ENCODE results near the gene MCRIP1. TPM values are rescaled to one million over a fixed set of nuclear protein-coding genes. Genes with fewer than 3 reads are reported as not detected.

Gene MCRIP1
- polyA plus RNA-seq, 1 donor (not counting 4 experiments of a cell fraction or from before 2014, with no cell fraction given), result 17.7 TPM

- no peak within 1 kb of the TSS for H2AFZ ChIP-seq (ENCODE audit: control insufficient read depth, low read length)
- FAIRE-seq, result no peak
- H3K9me1 ChIP-seq (ENCODE audit: control insufficient read depth, extremely low read depth, insufficient read depth, low read length), result no peaks in the 10 kb centered on the region
- no peak for DNase-seq (ENCODE audit: low read depth, low spot score)
- H3K4me2 ChIP-seq (ENCODE audit: control insufficient read depth, extremely low read depth, insufficient read depth, low read depth, low read length), result no peak within 1 kb of the TSS
- H3K36me3 ChIP-seq (ENCODE audit: control insufficient read depth in 2 of 2, extremely low read depth in 1 of 2, insufficient read depth in 2 of 2, low read length in 2 of 2), result no peaks in the 10 kb centered on the region
- no peak within 1 kb of the TSS for H3K27ac ChIP-seq (ENCODE audit: control insufficient read depth, insufficient read depth, low read length)
- H3K9me3 ChIP-seq (ENCODE audit: control insufficient read depth, low read depth, low read length), result no peaks in the 10 kb centered on the region
- TF ChIP-seq, protein P1, sequence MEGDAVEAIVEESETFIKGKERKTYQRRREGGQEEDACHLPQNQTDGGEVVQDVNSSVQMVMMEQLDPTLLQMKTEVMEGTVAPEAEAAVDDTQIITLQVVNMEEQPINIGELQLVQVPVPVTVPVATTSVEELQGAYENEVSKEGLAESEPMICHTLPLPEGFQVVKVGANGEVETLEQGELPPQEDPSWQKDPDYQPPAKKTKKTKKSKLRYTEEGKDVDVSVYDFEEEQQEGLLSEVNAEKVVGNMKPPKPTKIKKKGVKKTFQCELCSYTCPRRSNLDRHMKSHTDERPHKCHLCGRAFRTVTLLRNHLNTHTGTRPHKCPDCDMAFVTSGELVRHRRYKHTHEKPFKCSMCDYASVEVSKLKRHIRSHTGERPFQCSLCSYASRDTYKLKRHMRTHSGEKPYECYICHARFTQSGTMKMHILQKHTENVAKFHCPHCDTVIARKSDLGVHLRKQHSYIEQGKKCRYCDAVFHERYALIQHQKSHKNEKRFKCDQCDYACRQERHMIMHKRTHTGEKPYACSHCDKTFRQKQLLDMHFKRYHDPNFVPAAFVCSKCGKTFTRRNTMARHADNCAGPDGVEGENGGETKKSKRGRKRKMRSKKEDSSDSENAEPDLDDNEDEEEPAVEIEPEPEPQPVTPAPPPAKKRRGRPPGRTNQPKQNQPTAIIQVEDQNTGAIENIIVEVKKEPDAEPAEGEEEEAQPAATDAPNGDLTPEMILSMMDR (optimal IDR thresholded peaks at IDR 0.05 in 1 of 3, IDR thresholded peaks at IDR 0.05 in 1 of 3, conservative IDR thresholded peaks at IDR 0.05 in 1 of 3; ENCODE audit: extremely low read depth in 1 of 3, insufficient read depth in 2 of 3, low read length in 3 of 3), result no peak
- TF ChIP-seq EZH2 (IDR thresholded peaks at IDR 0.05; ENCODE audit: low read length), result no peak
- H3K4me1 ChIP-seq (ENCODE audit: control insufficient read depth, extremely low read depth, insufficient read depth, low read length), result no peaks in the 10 kb centered on the region
- no peak within 1 kb of the TSS for H3K4me3 ChIP-seq (ENCODE audit: control insufficient read depth in 2 of 3, extremely low read depth in 1 of 3, insufficient read depth in 2 of 3, low read depth in 1 of 3, low read length in 3 of 3)
- no peak within 1 kb of the TSS for H3K9ac ChIP-seq (ENCODE audit: control insufficient read depth, extremely low read depth, insufficient read depth, low read length)
- no peaks in the 10 kb centered on the region for H4K20me1 ChIP-seq (ENCODE audit: control insufficient read depth, extremely low read depth, insufficient read depth, low read length)
- no peaks in the 10 kb centered on the region for H3K79me2 ChIP-seq (ENCODE audit: control insufficient read depth, insufficient read depth, low read length)
- peaks cover 81% of the 10 kb centered on the region for H3K27me3 ChIP-seq (ENCODE audit: control insufficient read depth, extremely low read depth, insufficient read depth, low read length)
- dilution Hi-C loops (cut with MboI; ENCODE audit: extremely low pct_ligation_motif_present, low sequenced_read_pairs), result no loop called here
These were observed 29.1 kb downstream of the MCRIP1 start, which contains the start of gene GCGR for GRCh38 chr17:81803728-81804558. GCGR (plus strand) TSS chr17:81804150; CDS start chr17:81809019, 4,869 bp downstream.

- FAIRE-seq (no peak), DNase-seq (ENCODE audit: low read depth, low spot score) (no peak)
- Histone ChIP-seq H3K4me2 (ENCODE audit: control insufficient read depth, extremely low read depth, insufficient read depth, low read depth, low read length) (no peak overlapping the region), H3K9me1 (ENCODE audit: control insufficient read depth, extremely low read depth, insufficient read depth, low read length) (no peaks in the 10 kb centered on the region), H2AFZ (ENCODE audit: control insufficient read depth, low read length) (no peak overlapping the region), H3K79me2 (ENCODE audit: control insufficient read depth, insufficient read depth, low read length) (no peaks in the 10 kb centered on the region), H3K9ac (ENCODE audit: control insufficient read depth, extremely low read depth, insufficient read depth, low read length) (no peak overlapping the region), H3K9me3 (ENCODE audit: control insufficient read depth, low read depth, low read length) (no peaks in the 10 kb centered on the region), H3K4me3 (ENCODE audit: control insufficient read depth in 2 of 3, extremely low read depth in 1 of 3, insufficient read depth in 2 of 3, low read depth in 1 of 3, low read length in 3 of 3) (no peak overlapping the region), H3K27me3 (ENCODE audit: control insufficient read depth, extremely low read depth, insufficient read depth, low read length) (peaks cover 75% of the 10 kb centered on the region), H3K4me1 (ENCODE audit: control insufficient read depth, extremely low read depth, insufficient read depth, low read length) (no peaks in the 10 kb centered on the region), H4K20me1 (ENCODE audit: control insufficient read depth, extremely low read depth, insufficient read depth, low read length) (no peaks in the 10 kb centered on the region), H3K27ac (ENCODE audit: control insufficient read depth, insufficient read depth, low read length) (no peak overlapping the region), H3K36me3 (ENCODE audit: control insufficient read depth in 2 of 2, extremely low read depth in 1 of 2, insufficient read depth in 2 of 2, low read length in 2 of 2) (no peaks in the 10 kb centered on the region)
- TF ChIP-seq, protein P1 (optimal IDR thresholded peaks at IDR 0.05 in 1 of 3, IDR thresholded peaks at IDR 0.05 in 1 of 3, conservative IDR thresholded peaks at IDR 0.05 in 1 of 3; ENCODE audit: extremely low read depth in 1 of 3, insufficient read depth in 2 of 3, low read length in 3 of 3), result no peak
- peak; percentile 76 for TF ChIP-seq EZH2 (IDR thresholded peaks at IDR 0.05; ENCODE audit: low read length)
- dilution Hi-C loops (cut with MboI; ENCODE audit: extremely low pct_ligation_motif_present, low sequenced_read_pairs), result no loop called here
These were observed 30.0 kb downstream of the MCRIP1 start for GRCh38 chr17:81802856-81803643.
